Keratinocyte (primary cell): ENCODE measurements around the gene FBXL12. TPM values are rescaled to one million over a fixed set of nuclear protein-coding genes. Genes with fewer than 3 reads are reported as not detected.

Source experiments
- DNase-seq: peaks from one replicate; pipeline ENCODE4 v3.0.0-alpha.2; 2011; ENCODE audit warnings: low read depth, missing footprints, low spot score
- FAIRE-seq: peaks from 2 replicates; lab custom pipeline; 2011; peaks lifted over from hg19 to GRCh38; lab: Jason Lieb, UNC
- H2AFZ ChIP-seq: 2 replicates; pipeline ENCODE4 v1.6.0; 2012; ENCODE audit warnings: low read length, control low read depth, inconsistent platforms; ENCODE audit not compliant: control insufficient read depth
- H3K27ac ChIP-seq: 2 replicates; pipeline ENCODE4 v1.5.1; 2011; ENCODE audit warnings: low read length; ENCODE audit not compliant: control insufficient read depth, insufficient read depth
- H3K27me3 ChIP-seq: 3 replicates; pipeline ENCODE4 v1.6.0; 2011; ENCODE audit warnings: low read length; ENCODE audit not compliant: control insufficient read depth, insufficient read depth; ENCODE audit errors: extremely low read depth
- H3K36me3 ChIP-seq, 2 experiments: 2 replicates in 1 of 2; 3 replicates in 1 of 2; pipeline ENCODE4 v1.5.1; 2011; ENCODE audit warnings: low read length in 2 of 2, mild to moderate bottlenecking in 1 of 2; ENCODE audit not compliant: control insufficient read depth in 2 of 2, insufficient read depth in 2 of 2; ENCODE audit errors: extremely low read depth in 1 of 2
- H3K4me1 ChIP-seq: 3 replicates; pipeline ENCODE4 v1.5.1; 2011; ENCODE audit warnings: low read length; ENCODE audit not compliant: control insufficient read depth, insufficient read depth; ENCODE audit errors: extremely low read depth
- H3K4me2 ChIP-seq: 3 replicates; pipeline ENCODE4 v1.6.0; 2011; ENCODE audit warnings: low read depth, low read length; ENCODE audit not compliant: control insufficient read depth, insufficient read depth; ENCODE audit errors: extremely low read depth
- H3K4me3 ChIP-seq, 3 experiments: fragments of 200-600 bp in 1 of 3; sonication (generic) in 1 of 3; 2 replicates in 2 of 3; 3 replicates in 1 of 3; pipeline ENCODE4 v1.5.1; 2011 to 2016; ENCODE audit warnings: low read length in 3 of 3, mild to moderate bottlenecking in 3 of 3, control low read depth in 2 of 3, inconsistent platforms in 1 of 3, low read depth in 1 of 3, mixed read lengths in 1 of 3, mixed run types in 1 of 3, moderate library complexity in 1 of 3; ENCODE audit not compliant: control insufficient read depth in 2 of 3, insufficient read depth in 2 of 3; ENCODE audit errors: extremely low read depth in 1 of 3
- H3K79me2 ChIP-seq: 2 replicates; pipeline ENCODE4 v1.6.0; 2012; ENCODE audit warnings: low read length; ENCODE audit not compliant: control insufficient read depth, insufficient read depth
- H3K9ac ChIP-seq: 3 replicates; pipeline ENCODE4 v1.6.0; 2011; ENCODE audit warnings: low read length; ENCODE audit not compliant: control insufficient read depth, insufficient read depth; ENCODE audit errors: extremely low read depth
- H3K9me1 ChIP-seq: 3 replicates; pipeline ENCODE4 v1.6.0; 2011; ENCODE audit warnings: low read length; ENCODE audit not compliant: control insufficient read depth, insufficient read depth; ENCODE audit errors: extremely low read depth
- H3K9me3 ChIP-seq: 2 replicates; pipeline ENCODE4 v1.5.1; 2012; ENCODE audit warnings: low read depth, low read length; ENCODE audit not compliant: control insufficient read depth
- H4K20me1 ChIP-seq: 3 replicates; pipeline ENCODE4 v1.6.0; 2011; ENCODE audit warnings: low read length; ENCODE audit not compliant: control insufficient read depth, insufficient read depth; ENCODE audit errors: extremely low read depth
- EZH2 ChIP-seq: IDR thresholded peaks from one replicate; pipeline ENCODE4 v1.6.1; 2012; ENCODE audit warnings: inconsistent platforms, mild to moderate bottlenecking, low read length, moderate library complexity
- dilution Hi-C: fragments of 300-500 bp; cut with MboI; formaldehyde crosslinking; loops from one replicate; pipeline ENCODE4 v1.7.0; 2020; ENCODE audit warnings: low sequenced_read_pairs; ENCODE audit not compliant: extremely low pct_ligation_motif_present
- polyA plus RNA-seq, 5 experiments: library from polyadenylated mRNA; depleted of rRNA in 3 of 5; stranded (reverse) in 3 of 5; stranded (forward) in 1 of 5; unstranded in 1 of 5; fragments of >200 nt; gene quantifications; 1 replicate in 1 of 5; 2 replicates in 3 of 5; 3 replicates in 1 of 5; pipeline versions ENCODE4 v1.2.1 to v1.2.3, GENCODE V29; 2011 to 2012; ENCODE audit warnings: missing spikeins in 2 of 5, low read depth in 1 of 5, low replicate concordance in 1 of 5
- TF ChIP-seq, protein P1 (sequence below), 3 experiments: IDR thresholded peaks in 1 of 3; conservative IDR thresholded peaks in 1 of 3; optimal IDR thresholded peaks in 1 of 3; 2 replicates in 2 of 3; 3 replicates in 1 of 3; pipeline versions ENCODE3 to v1.5.1; 2011; ENCODE audit warnings: low read length in 3 of 3, mild to moderate bottlenecking in 3 of 3, moderate library complexity in 2 of 3, control low read depth in 1 of 3, inconsistent platforms in 1 of 3; ENCODE audit not compliant: insufficient read depth in 2 of 3; ENCODE audit errors: extremely low read depth in 1 of 3

Gene FBXL12
- polyA plus RNA-seq, 1 donor (not counting 4 experiments of a cell fraction or from before 2014, with no cell fraction given): 12.6 TPM

DNA sequence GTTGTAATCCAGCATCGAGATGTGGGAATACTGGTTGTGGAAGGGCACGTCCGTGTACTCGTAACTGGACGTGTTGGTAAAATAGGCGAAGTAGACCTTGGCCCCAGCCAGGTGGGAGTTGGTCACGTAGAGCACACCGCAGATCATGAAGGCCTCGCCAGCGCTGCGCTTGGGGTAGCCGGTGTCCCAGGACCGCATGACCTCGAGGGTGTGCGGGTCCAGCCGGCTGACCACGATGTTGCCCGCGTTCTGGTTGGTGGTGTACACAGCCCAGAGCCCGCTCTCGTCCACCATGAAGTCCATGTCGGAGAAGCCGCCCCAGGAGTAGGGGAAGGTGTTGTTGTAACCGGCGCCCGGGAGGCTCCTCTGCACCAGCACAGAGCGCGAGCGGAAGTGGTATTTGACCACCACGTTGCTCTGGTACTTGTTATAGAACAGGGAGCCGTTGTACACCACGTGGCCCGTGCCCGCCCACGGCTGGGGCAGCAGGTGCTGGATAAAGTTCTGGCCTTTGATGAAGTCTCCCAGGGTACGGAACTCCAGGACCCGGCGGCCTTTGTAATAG lies 35.5 kb upstream of the FBXL12 start:
- no peak for FAIRE-seq
- Histone ChIP-seq H3K27me3 (no peaks in the 10 kb centered on the region), H4K20me1 (no peaks in the 10 kb centered on the region), H3K4me2 (no peak overlapping the region), H3K27ac (no peak overlapping the region), H3K4me1 (peaks cover 11% of the 10 kb centered on the region), H3K4me3 (no peak overlapping the region), H2AFZ (no peak overlapping the region), H3K9me1 (no peaks in the 10 kb centered on the region), H3K79me2 (no peaks in the 10 kb centered on the region), H3K9ac (no peak overlapping the region), H3K9me3 (no peaks in the 10 kb centered on the region), H3K36me3 (peaks cover 0 to 9% of the 10 kb centered on the region in 2 experiments)
- no peak for DNase-seq
- TF ChIP-seq, protein P1, sequence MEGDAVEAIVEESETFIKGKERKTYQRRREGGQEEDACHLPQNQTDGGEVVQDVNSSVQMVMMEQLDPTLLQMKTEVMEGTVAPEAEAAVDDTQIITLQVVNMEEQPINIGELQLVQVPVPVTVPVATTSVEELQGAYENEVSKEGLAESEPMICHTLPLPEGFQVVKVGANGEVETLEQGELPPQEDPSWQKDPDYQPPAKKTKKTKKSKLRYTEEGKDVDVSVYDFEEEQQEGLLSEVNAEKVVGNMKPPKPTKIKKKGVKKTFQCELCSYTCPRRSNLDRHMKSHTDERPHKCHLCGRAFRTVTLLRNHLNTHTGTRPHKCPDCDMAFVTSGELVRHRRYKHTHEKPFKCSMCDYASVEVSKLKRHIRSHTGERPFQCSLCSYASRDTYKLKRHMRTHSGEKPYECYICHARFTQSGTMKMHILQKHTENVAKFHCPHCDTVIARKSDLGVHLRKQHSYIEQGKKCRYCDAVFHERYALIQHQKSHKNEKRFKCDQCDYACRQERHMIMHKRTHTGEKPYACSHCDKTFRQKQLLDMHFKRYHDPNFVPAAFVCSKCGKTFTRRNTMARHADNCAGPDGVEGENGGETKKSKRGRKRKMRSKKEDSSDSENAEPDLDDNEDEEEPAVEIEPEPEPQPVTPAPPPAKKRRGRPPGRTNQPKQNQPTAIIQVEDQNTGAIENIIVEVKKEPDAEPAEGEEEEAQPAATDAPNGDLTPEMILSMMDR (optimal IDR thresholded peaks at IDR 0.05 in 1 of 3, IDR thresholded peaks at IDR 0.05 in 1 of 3, conservative IDR thresholded peaks at IDR 0.05 in 1 of 3; ENCODE audit: extremely low read depth in 1 of 3, insufficient read depth in 2 of 3, low read length in 3 of 3): no peak
- TF ChIP-seq EZH2: no peak
- dilution Hi-C loops: no loop called here

DNA sequence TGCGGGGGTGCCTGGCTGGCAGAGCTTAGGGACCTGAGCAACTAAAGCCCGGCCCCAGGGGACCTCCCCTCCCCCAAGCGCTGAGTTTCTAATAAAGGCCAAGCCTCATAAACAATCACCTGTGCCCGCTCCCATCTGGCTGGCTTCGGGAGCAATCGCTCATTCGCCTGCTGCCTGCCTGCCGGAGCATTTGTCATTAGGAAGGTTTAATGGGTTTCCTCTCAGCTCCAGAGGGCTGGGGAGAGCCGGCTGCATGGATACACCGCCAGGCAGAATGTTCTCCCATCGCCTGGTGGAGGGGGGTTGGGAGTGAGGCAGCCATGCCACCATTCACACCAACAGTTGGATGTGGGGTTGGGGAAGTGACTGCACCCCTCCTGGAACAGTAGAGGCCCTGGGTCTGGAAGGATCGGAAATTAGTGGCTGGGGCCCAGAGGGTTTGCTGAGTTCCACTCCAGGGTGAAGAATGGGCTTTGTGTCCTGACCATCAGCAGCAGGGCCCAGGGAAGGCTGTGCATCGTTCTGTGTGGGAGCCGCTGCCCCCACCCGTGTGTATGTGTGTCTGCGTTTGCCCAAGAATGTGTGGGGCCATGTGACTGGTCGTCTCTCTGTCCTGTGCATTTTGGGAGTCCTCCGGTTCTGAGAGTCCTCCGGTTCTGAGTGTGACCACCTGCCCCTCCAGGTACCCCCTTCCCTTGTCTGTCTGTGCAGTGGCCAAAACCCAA lies 31.5 kb upstream of the FBXL12 start:
- Histone ChIP-seq H3K4me2 (no peak overlapping the region), H3K9me1 (no peaks in the 10 kb centered on the region), H3K4me3 (no peak overlapping the region), H4K20me1 (no peaks in the 10 kb centered on the region), H3K9ac (no peak overlapping the region), H3K27me3 (no peaks in the 10 kb centered on the region), H3K79me2 (peaks cover 3% of the 10 kb centered on the region), H2AFZ (no peak overlapping the region), H3K9me3 (no peaks in the 10 kb centered on the region), H3K36me3 (peaks cover 12 to 14% of the 10 kb centered on the region in 2 experiments), H3K4me1 (peaks cover 14% of the 10 kb centered on the region), H3K27ac (no peak overlapping the region)
- dilution Hi-C loops: no loop called here
- TF ChIP-seq EZH2: no peak
- TF ChIP-seq, protein P1 (optimal IDR thresholded peaks at IDR 0.05 in 1 of 3, IDR thresholded peaks at IDR 0.05 in 1 of 3, conservative IDR thresholded peaks at IDR 0.05 in 1 of 3; ENCODE audit: extremely low read depth in 1 of 3, insufficient read depth in 2 of 3, low read length in 3 of 3): no peak
- no peak for DNase-seq
- no peak for FAIRE-seq
